ENCODE measurements around the gene C12orf43.

The C12orf43 gene

DNA sequence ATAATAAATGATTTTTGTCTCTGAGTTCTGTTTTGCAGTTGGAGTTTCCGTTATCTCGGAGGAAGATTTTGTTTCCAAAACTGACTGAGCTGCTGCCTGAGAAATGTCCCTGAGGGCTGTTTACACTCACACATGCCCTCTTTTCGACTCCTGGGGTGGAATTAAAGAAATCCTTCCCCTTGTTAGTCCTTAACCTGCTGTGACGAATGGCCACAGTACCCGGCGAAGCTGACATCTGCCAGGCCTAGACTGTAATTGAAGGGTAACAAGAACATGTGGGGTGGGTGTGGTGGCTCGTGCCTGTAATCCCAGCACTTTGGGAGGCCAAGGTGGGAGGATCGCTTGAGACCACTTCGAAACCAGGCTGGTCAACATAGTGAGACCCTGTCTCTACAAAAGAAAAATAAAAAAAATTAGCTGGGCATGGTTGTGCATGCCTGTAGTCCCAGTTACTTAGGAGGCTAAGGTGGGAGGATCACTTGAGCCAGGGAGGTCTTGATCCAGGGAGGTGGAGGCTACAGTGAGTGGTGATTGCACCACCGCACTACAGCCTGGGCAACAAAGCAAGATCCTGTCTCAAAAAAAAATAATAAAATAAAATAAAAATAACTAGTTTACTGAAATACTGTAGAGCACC is 14.4 kb upstream of the C12orf43 start:
- DNase-seq (ENCODE audit: low read depth): no peak

DNA sequence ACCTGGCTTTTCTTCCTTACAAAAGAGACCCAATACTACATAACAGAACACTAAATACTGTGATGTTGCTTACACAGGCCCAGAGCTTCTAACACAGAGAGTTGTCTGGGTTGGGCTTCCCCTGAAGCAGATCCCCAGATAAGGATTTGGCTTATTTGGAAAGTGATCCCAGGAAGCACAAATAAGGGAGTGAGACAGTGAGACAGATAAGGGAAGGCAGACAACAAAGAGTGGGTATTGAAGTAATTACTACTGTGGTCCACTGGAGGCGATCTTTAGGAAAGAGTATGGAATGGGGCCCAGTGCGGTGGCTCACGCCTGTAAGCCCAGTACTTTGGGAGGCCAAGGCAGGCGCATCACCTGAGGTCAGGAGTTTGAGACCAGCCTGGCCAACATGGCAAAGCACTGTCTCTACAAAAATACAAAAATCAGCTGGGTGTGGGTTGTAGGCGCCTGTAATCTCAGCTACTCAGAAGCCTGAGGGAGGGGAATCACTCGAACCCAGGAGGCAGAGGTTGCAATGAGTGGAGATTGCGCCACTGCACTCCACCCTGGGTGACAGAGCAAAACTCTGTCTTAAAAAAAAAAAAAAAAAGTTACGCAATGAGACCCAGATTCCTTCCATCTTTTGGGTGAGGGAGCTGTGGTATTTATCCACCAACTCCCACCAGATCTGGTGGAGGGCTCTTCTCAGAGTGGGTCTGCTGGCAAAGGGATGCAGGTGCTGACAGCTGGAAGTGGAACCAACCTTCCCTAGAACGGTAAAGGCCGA is 10.2 kb upstream of the C12orf43 start:
- DNase-seq (ENCODE audit: low read depth): no peak

DNA sequence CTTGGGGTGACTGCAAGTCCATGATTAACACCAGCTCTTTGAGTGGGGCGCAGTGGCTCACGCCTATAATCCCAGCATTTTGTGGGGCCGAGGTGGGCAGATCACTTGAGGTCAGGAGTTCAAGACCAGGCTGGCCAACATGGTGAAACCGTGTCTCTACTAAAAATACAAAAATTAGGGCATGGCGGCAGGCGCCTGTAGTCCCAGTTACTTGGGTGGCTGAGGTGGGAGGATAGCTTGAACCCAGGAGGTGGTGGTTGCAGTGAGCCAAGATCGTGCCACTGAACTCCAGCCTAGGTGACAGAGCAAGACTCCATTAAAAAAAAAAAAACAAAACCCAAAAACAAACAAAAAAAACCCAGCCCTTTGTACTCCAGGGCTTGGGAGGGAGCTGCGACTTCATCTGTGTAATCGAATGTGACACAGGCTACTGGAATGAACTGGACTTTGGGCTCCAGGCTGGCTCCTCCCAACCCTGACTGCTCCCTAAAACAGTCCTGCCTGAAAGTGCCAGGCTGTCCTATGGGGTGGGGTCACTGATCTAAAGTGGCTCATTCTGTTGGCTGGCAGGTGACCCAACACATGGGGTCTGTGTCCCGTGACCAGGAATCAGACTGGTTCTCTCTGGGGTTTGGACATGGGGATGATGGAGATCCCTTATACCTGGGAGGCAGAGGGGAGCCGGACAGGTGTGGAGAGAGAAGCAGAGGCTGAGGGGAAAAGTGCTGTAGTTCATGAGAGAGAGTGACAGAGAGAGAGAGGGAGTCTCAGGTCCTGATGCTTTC is 9.3 kb upstream of the C12orf43 start:
- no peak for DNase-seq (ENCODE audit: low read depth)

DNA sequence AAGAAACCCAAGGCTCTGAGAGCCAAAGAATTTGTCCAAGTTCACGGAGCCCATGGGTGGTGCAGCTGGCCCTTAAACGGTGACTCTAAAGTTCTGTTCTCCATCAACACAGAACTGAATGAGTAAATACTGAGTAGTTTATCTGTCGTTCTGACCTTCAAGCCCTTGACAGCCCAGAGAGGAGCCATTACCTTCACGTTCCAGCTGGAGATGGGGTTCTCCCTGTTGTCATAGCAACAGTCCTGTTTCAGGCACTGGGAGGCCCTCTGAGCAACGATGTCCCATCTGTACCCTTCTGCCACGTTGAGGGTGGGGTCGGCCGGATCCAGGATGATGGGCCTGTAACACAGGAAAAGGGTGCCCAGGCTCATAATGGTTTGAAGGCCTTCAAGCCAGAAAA is 7.5 kb upstream of the C12orf43 start:
- no peak for DNase-seq (ENCODE audit: low read depth)

- DNase-seq (ENCODE audit: low read depth): no peak
These were observed 6.4 kb upstream of the C12orf43 start for GRCh38 chr12:121022713-121023112.

DNA sequence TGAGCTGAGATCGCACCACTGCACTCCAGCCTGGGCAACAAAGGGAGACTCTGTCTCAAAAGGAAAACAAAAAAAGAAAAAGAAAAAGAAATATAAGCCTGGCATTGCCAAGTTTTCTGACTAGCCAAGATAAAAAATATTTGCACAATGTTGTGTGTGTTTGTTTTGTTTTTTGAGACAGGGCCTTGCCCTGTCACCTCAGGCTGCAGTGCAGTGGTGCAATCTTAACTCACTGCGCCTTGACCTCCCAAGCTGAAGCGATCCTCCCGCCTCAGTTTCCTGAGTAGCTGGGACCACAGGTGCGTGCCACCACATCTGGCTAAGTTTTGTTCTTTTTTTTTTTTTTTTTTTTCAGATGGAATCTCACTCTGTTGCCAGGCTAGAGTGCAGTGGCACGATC is 5.5 kb upstream of the C12orf43 start:
- no peak for DNase-seq (ENCODE audit: low read depth)

DNA sequence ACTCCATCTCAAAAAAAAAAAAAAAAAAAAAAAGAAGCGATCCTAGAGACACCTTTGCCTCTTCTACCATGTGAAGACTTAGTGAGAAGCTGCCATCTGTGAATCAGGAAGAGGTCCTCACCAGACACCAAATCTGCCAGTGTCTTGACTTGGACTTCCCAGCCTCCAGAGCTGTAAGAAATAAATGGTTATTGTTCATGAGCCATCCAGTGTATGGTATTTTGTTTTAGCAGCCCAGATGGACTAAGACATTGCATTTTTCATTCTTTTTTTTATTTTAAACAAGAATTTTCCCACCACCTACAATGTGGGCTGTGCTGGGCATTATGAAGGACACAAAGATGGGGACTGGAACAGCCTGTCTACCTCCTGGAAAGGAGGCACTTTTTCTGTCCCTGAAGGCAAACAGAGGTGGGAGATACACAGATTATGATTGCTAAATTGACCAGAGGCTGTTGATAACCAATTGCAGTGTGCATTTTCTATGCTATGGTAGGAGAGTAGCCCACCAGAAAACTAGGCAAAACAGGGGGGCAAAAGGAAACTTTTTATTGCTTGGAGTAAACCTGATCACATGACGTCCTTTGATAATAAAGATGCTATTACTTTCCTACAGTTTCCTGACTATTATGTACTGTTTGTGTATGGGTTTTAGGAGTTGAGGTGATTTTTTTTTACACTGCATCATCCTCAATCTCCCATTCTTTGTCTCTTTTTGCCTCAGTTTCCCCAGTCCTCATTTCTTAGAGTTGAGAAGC is 2.8 kb upstream of the C12orf43 start:
- no peak for DNase-seq (ENCODE audit: low read depth)

- DNase-seq (ENCODE audit: low read depth): no peak
These were observed 1.7 kb upstream of the C12orf43 start for GRCh38 chr12:121017966-121018491.

DNA sequence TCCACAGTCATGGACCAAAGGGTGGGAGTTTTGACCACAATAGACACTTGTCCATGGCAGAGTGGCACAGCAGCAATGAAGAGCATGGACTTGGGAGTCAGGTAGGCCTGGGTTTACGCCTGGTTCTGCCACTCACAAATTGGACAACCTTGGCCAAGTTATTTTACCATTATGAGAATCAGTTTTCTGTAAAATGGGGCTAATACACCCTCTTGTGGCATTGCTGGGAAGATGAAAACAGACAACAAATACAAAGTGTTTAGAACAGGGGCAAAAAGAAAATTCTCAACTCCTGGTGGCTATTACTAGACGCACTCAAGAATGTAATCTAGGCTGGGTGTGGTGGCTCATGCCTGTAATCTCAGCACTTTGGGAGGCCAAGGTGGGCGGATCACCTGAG is 2.6 kb downstream of the C12orf43 start:
- no peak for DNase-seq (ENCODE audit: low read depth)

DNA sequence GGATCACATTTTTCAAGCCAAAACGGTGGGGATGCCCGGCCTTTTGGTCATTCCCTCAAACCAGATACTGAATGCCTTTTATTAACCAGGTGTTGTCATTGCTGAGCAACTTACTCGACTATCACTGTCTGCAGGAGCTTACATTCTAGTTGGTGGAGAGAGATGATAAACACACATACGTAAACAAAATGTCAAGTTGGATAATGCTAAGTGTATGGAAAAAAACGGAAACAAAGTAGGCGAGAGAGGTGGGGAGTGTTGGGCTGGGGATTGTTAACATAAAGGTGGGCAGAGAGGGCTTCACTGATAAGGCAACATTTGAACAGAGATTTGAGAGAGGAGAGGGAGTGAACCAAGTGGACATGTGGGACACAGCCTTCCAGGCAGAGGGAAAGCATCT is 4.5 kb downstream of the C12orf43 start:
- no peak for DNase-seq (ENCODE audit: low read depth)

DNA sequence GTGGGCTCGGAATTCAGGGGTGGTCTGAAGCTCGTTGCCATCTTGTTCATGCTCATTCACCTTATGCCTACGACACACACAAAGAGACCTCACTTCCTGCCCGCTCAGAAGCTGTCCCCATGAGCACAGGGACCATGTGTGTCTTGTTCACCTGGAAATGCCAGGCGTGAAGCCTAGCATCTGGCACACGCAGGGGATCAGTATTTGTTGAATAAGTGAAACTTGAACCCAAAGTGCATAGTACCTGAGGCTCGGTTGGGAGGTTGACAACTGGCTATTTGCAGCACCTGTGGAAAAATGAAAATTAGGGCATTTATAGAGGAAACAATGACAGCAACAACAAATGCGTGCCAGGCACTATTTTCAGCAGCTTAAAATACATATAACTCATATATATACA is 5.4 kb downstream of the C12orf43 start:
- DNase-seq (ENCODE audit: low read depth): no peak

GRCh38 chr12:121009741-121010140 is 6.5 kb downstream of the C12orf43 start:
- no peak for DNase-seq (ENCODE audit: low read depth)

- DNase-seq (ENCODE audit: low read depth): no peak
These were observed 7.8 kb downstream of the C12orf43 start for GRCh38 chr12:121008347-121009098.

DNA sequence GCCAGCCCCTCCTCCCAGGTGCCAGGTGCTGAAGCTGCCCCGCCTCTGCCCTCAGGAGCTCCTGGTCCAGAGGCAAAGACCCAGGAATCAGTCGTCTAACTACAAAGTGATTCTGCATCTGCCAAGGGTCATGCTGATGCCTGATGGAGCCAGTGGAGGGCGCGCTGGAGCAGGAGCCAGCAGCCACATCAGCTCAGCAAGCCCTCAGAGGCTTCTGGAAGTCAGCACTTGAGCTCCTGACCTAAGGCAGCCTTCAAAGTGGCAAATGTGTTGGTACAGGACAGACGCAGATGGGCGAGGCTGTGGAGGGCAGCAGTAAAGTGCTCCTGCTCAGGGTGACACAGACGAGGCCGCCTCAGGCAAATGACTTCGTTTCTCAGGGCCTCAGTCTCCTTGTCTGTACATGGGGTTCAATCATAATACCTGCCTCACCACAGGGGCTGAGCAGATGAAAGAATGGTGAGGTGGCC is 10.9 kb downstream of the C12orf43 start:
- no peak for DNase-seq (ENCODE audit: low read depth)

- no peak for DNase-seq (ENCODE audit: low read depth)
These were observed 12.0 kb downstream of the C12orf43 start for GRCh38 chr12:121004253-121004815.

DNA sequence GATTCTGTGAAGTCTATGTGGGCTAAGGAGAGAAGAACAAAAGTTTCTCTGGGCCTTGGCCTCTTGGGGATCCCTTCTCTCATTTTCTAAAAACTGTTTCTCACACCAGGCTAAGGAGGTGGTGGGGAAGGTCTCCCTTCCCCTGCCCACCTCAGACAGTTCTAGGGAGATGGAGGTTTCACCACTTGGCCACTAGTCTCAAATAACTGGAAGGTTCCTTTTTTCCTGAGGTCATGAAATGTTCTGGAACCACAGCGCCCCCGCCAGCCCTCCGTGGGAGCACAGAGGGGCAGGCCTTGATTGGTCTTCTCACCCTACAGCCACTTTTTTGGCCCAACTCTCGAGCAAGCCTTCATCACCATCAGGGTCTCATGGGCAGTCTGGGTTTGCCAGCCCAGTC is 12.6 kb downstream of the C12orf43 start:
- no peak for DNase-seq (ENCODE audit: low read depth)

DNA sequence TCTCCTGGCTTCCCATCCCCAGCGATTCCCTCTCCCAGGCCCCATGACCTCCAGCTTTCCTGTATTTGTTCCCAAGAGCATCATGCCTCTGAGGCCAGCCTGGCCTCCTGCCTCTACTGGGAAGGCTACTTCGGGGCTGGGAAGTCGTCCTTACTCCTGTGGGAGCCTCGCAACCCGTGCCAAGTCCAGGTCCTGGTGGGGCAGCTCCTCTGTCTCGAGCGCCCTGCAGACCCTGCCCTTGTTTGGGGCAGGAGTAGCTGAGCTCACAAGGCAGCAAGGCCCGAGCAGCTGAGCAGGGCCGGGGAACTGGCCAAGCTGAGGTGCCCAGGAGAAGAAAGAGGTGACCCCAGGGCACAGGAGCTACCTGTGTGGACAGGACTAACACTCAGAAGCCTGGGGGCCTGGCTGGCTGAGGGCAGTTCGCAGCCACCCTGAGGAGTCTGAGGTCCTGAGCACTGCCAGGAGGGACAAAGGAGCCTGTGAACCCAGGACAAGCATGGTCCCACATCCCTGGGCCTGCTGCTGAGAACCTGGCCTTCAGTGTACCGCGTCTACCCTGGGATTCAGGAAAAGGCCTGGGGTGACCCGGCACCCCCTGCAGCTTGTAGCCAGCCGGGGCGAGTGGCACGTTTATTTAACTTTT is 14.3 kb downstream of the C12orf43 start:
- DNase-seq (ENCODE audit: low read depth): no peak

DNA sequence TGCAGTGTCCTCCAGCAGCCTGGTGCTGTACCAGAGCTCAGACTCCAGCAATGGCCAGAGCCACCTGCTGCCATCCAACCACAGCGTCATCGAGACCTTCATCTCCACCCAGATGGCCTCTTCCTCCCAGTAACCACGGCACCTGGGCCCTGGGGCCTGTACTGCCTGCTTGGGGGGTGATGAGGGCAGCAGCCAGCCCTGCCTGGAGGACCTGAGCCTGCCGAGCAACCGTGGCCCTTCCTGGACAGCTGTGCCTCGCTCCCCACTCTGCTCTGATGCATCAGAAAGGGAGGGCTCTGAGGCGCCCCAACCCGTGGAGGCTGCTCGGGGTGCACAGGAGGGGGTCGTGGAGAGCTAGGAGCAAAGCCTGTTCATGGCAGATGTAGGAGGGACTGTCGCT is 15.2 kb downstream of the C12orf43 start:
- DNase-seq (ENCODE audit: low read depth): no peak

DNA sequence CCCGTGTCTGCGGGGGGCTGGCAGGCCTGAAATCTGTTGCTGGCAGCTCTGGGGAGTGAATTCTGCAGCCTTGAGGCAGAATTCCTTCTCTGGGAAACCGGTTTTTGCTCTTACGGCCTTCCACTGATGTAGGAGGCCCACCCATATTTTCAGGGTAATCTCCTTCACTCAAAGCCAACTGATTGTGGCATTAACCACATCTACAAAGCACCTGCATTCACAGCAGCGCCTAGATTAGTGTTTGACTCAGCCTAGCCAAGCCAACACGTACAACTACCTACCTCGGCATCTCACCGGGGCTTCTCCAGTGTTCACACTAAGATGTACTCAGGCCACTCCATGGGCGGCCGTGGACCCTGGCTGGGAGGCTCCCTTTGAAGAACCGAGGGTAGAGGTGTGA is 15.8 kb downstream of the C12orf43 start:
- DNase-seq (ENCODE audit: low read depth): no peak
